Middle frontal gyrus (tissue), 1 donor: ENCODE measurements around the gene OR10G3.
A peak's percentile ranks its signal among the peaks of the same experiment; 100 is the strongest.

Experiments
- DNase-seq: peaks from one replicate; pipeline ENCODE4 v3.0.0-alpha.2; 2015; ENCODE audit warnings: low spot score; ENCODE audit errors: extremely low spot score

The OR10G3 gene

DNA sequence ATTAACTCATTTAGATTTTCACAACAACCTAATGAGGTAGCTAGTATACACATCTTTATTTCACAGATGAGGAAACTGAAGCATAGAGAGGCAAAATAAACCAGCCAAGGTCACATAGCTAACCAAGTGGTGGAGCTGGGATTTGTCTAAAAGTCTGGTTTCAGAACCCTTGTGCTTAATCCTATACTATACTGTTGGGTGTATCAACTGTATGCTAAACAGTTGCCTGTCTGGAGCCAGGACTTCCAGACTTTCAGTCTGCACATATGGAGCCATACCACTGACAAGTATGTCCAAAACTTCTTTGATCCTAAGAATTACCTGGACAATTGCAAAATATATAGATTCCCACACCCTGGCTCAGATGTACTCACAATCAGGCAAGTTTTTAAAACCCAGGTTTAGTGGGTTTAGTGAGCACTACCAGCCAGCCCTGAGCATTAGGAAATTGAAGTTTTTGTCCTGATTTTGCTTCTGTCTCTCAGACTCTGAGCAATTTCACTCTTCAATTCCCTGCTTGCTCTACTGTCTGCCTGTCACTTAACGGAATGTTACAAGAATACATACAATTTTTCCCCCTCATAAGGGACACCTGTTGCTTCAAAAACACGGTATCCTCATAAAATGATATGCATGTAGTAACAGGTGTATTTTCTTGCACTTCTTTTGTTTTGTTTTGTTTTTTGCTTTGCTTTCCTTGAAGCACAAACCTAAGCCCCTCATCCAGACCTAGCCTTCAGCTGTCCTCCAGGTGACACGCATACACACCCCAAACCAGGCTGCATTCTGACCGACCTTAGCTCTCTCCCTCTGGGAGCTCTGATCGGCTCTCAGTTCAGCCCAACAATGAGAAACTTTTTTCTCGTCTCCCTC, 44.1 kb downstream of the OR10G3 start:
- DNase-seq = no peak

DNA sequence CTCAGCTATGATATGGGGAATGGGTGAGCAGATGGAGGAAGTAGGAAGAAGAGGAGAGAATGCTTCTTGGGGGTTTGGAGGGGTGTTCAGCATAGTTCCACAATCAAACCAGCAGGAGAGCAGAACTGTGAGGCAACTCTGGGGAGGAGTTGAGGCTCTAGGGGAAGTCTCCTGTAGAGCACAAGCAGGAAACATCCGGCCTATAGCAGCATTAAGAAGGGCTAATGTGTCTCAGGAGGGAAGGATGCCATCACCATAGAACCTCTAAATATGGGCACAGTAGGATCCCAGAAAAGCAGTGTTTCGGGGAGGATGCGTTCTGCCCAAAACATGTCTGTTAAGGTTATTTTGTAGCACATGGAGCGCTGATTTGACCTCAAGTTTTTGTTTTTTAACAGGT, 45.3 kb downstream of the OR10G3 start:
- DNase-seq = no peak

DNA sequence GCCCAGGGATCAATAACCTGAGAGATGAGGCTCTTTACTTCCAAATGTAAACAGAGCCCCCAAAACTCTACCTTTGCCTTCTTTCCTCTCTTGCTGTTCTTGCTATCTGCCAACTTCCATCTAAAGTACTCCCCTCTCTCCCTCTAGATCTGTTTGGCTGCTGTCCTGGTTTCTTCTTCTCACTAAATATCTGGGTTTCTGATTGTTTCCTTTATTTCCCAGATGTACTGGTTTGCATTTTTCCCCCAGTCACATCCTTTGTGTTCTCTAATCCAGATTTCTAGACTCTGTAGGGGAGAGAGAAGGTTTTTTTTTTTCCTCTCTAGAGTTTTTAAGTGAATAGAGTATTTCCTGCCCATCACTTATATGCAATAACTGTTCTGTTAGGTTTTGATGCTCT, 46.6 kb downstream of the OR10G3 start:
- no peak for DNase-seq

DNA sequence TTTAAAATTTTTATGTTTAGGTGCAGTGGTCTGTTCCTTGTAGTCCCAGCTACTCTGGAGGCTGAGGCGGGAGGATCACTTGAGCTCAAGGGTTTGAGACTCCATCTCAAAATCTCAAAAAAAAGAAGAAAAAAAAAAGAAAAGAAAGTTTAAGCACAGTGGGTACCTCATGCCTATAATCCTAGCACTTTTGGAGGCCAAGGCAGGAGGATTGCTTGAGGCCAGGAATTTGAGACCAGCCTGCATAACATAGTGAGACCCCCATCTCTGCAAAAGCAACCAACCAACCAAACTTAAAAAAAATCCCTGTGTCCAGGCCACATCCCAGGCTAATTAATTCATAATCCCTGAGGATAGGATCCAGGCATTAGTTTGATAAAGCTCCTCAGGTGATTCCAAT, 50.4 kb downstream of the OR10G3 start:
- DNase-seq = no peak

DNA sequence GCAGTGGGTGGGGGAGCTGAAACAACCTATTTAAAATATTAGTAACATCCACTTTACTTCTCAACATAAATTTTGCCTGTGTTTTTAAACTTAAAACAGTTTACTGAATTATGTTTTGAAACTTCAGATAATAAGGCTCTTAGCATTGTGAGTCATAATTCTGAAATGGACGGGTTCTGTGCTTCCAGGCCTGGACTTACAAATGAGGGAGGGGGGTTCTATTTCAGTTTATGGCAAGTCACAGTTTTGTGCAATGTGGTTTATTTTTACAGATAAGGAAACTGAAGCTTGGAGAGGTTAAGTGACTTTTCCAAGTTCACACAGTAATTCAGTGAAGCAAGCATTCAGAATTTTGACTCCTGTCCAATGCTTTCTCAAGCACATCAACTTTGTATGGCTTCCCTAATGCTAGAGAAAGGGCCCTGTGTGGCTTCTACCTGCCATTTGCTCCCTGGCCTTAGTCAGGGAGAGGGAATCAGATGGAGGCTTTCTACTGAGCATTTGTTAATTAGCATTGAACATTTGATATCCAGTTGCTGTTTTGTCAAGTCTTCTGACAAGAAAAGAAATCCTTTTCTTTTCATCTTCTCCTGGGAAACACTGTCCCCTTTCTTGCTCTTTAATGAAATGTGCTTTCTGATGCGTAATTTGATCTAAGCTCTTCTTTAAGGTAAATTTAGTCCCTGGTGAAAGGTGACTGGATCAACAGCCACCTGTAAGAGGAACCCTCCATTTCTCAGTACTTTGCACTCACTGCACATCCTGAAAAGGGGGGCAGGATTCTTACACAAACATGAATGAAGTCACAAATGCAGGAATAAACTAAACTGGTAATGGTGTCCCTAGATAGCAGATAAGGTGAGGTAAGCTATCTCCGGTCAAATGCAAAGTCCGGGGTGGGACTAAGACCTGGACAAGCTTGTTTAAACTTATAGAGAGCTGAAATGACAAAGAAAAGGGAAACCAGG, 51.2 kb downstream of the OR10G3 start:
- DNase-seq = no peak

DNA sequence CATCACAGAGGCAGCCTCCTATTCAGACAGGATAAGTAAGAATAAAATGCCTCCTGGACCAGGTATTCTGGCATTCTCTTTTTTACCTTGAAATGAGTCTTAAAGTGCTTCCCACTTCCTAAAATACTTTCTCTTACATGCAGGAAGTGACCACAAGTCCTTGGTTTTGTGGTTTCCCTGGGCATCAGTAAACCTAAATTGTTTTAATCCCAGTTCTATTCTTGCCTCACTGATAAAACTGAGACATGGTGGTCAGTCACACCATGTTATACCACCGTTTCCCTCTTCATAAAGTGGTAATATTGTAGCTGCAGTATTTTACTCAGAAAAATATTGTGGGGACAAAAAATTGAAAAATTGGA, 52.6 kb downstream of the OR10G3 start:
- no peak for DNase-seq

DNA sequence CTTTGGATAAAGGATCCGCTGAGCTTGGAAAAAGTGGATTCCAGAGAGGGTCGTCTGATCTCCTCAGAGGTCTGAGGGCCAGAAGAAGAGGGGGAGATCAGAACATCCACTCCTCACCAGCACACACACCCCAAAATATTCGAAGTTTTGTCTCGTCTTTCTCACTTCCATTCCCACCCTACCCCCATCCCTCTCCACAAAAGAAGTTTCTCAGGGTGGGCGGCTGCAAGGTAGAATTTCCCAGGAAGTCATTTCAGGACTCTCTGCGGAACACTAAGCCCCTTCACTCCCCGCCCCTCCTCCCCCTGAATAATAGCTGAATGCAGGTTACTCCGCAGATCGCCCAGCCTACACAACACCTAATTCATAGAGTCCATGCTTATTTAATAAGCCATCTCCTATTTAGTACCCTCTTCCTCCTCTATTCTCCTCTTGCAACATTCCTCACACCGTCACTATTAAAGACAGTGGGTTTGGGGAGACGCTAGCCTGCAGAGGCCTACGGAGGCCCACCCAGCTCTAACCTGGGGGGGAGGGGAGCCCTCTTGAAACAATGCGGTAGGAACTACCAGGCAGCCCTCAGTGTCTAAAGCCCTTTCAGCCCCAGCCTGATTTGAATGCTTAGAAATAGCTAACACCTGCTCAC, 53.1 kb downstream of the OR10G3 start:
- no peak for DNase-seq

DNA sequence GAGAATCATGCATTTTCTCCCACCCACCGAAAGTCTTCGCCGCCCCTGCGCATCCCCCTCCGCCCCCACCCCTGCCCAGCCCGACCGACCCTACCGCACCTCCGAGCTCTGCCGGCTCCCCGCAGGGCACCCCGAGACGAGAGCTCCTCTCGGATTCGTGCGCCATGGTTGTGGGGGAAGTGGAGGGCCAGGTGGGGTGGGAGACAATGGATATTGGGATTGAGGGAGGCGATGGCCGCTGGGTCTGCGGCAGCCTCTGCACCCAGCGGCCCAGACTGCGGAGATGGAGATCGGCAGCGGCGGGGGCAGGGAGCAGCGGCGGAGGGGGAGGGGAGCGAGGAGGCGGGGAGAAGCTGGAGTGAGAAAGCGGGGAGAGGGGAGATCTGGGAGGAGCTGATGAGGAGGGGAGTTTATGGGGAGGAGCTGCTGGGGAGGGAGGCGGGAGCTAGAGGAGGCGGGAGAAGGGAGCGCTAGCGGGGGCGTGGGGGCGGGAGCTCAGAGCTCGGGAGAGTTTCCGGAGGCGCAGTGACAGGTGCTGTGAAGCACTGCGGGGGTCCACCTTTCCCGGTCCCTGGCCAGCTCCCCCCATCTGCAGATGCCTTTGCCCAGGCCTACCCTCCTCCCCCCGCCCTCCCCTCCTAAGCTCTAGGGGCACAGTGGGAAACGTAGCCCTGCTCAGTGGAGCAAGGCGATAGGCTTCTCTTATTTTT, 53.8 kb downstream of the OR10G3 start, which contains the start of gene SALL2:
Gene SALL2, minus strand, starts transcription at position 385 of the 710 bp plus-strand sequence. Its CDS starts 219 bp downstream, at position 166.
- peak; percentile 20 for DNase-seq

DNA sequence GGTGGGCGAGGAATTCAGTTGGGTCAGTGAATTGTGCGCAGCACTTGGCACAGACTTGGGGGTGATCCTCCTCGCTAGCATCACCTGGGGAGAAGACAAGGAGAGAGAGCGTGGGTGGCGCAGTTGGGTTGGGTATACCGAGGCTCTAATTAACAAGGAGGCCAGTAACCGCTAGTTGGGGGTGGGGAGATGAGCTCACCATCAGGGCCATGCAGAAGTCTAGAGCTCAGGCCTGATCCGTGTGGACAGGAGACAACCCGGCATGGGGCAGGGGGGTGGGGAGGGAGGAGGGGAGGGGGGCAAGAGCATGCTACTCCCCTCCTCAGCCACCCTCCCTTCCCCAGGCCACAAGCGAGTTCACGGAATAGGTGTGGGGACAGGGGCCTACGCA, 54.3 kb downstream of the OR10G3 start:
- no peak for DNase-seq

DNA sequence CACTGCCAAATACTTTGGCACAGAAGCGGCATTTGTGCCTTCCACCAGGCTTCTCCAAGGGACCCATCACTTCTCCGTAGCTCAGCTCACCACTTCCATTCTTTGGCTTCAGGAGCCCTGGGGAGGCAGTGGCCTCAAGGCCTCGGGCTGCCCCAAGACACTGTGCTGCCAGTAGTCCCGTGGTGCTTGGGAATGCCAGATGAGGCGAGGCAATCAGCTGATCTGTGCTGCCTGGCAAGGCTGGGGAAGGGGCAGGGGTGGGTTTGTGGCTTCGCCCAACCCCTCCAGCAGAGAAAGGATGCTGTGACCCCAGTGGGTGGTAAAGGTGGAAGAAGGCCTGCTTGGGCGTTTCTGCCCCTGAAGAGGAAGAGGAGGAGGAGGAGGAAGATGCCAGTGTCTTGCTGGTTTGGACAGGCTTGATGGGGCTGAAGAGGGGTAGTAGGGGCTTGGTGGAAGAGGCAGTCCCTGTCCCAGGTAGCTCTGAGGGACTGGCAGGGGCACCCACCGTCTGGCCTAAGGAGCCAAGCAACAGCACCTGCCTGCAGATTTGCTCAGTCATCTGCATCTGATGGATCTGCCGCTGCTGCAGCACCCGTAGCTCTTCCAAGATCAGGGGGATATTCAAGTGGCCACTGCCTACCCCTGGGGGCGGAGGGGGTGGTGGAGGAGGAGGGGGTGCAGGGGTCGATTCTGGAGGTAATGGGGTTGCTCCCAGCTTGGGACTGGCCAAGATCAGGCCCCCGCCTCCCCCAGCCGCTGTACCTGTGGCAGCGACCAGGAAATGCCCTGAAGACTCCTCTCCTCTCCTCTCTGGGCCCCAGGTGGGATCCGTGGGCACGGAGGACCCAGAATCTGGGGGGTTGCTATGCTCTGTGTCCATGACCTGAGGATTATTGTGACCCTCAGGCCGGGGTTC, 55.0 kb downstream of the OR10G3 start:
- DNase-seq = no peak

DNA sequence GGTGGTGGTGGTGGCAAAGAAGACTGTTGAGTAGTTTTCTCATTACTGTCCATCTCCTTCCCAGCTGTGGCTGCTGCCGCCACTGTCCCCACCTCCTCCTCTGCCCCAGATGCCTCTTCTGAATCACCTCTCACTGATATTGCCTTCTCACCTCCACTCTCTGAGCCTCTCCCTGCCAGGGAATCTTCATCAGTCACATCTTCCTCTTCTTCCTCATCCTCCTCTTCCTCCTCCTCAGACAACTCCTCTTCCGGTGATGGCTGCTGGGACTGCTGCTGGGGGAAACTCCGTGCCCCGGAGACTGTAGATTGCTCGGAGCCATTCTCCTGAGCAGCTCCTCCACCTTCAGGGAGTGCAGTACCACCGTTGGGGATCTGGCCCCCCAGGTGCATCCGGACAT, 56.7 kb downstream of the OR10G3 start:
- no peak for DNase-seq

DNA sequence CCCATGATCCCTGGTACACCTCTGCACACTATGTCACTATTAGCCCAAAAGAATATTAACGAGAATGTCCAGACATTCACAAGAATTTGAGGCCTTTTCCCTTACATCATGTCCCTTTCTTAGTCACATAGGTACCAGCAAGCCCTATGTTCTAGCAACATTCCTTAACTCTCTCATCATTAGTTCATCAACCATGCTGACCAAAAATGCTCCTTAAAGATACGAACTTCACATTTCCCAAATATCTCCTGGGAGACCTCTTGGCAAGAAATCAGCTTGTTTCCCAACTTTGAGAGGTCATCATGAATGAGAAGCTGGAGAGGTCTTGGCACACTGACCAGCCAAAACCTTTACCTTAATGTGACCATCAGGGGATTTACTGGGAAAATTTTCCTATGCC, 58.4 kb downstream of the OR10G3 start:
- no peak for DNase-seq

DNA sequence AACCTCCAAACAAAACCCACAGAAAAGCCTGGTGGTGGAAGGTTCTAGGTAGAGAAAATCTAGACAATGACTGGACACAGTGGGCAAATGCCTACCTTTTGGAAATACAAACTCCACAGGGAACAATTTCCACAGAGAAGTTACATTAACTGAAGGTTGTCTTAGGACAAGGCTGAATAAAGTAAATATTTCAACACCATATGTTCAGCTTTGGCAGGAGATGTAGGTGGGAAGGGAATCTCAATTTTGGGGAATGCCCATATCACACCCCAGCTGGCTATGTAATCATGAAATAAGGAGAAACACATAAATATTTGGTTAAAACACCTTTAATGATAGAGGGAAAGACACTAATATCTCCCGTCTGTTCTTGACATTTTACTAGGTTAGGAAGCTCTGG, 59.1 kb downstream of the OR10G3 start:
- DNase-seq = no peak

DNA sequence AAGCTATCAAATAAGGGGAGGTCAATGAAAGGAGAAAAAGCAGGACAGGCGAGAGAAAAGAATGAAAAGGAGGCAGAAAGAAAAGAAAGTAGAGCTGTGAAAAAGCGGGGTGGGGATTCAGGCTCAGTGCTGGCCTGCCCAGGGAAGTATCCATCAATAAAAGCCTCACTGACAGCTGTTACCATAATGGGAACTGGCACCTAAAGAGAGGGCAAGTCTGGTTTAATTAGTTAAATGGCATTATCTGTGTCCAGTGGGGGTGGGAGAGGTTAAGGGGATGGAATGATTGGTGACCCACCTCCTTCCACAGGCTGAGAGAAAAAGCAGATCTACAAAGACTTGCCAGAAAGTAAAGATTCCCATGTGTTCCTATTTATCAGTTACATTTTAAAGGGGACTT, 61.2 kb downstream of the OR10G3 start:
- DNase-seq = no peak
